Measurements from ENCODE around the gene SOBP.

SOBP gene

DNA sequence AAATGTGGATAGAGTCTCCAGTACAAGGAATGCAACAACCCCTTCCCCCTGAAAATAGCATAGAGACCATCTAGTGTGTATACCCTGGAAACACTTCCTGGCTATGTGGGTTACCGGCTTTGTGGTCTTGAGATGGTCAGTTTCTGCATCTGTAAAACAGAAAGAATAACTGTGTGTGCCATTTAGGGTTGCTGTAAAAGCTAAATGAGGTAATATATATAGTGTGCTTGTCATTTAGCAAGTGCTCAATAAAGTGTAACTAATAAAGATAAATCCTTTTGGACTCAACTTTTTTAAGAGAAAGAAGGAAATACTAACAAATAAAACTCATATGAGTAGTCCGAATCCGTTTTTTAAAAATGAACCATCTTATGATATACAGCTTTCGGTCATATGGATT is 109.1 kb downstream of the SOBP start:
- TF ChIP-seq, protein P1, sequence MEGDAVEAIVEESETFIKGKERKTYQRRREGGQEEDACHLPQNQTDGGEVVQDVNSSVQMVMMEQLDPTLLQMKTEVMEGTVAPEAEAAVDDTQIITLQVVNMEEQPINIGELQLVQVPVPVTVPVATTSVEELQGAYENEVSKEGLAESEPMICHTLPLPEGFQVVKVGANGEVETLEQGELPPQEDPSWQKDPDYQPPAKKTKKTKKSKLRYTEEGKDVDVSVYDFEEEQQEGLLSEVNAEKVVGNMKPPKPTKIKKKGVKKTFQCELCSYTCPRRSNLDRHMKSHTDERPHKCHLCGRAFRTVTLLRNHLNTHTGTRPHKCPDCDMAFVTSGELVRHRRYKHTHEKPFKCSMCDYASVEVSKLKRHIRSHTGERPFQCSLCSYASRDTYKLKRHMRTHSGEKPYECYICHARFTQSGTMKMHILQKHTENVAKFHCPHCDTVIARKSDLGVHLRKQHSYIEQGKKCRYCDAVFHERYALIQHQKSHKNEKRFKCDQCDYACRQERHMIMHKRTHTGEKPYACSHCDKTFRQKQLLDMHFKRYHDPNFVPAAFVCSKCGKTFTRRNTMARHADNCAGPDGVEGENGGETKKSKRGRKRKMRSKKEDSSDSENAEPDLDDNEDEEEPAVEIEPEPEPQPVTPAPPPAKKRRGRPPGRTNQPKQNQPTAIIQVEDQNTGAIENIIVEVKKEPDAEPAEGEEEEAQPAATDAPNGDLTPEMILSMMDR (IDR thresholded peaks at IDR 0.05; ENCODE audit: low read depth, low read length): no peak
- Histone ChIP-seq H3K36me3 (peaks cover 5% of the 10 kb centered on the region; the same call in 1 of the 2 replicates), H3K9me3 (no peaks in the 10 kb centered on the region), H3K4me1 (no peaks in the 10 kb centered on the region; the same call in 1 of the 2 replicates), H3K27me3 (no peaks in the 10 kb centered on the region), H3K4me3 (ENCODE audit: low read depth, low read length) (no peak overlapping the region)
- no peak for DNase-seq

DNA sequence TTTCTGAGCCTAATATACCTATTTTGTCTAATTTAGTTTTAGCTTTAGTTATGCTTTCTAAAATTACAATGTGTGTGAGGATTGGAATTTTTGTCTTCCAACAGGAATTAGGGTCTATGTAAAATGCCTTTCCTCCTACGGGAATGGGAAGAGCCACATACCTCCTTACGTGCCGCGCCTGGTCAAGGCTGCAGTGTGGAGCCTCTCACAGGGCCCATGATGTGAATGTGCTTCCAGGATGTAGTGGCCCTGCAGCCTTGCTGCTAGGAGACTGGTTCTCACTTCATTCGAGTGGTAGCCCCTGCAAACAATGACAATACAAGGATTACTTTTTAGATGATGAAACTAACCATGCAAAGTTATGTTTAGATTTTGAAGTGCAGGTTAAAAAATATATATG is 110.2 kb downstream of the SOBP start:
- TF ChIP-seq, protein P1 (IDR thresholded peaks at IDR 0.05; ENCODE audit: low read depth, low read length): no peak
- H3K4me1 ChIP-seq: peaks cover 6% of the 10 kb centered on the region
- no peaks in the 10 kb centered on the region for H3K36me3 ChIP-seq
- H3K9me3 ChIP-seq: no peaks in the 10 kb centered on the region
- no peak for DNase-seq
- H3K4me3 ChIP-seq (ENCODE audit: low read depth, low read length): no peak overlapping the region
- no peaks in the 10 kb centered on the region for H3K27me3 ChIP-seq

DNA sequence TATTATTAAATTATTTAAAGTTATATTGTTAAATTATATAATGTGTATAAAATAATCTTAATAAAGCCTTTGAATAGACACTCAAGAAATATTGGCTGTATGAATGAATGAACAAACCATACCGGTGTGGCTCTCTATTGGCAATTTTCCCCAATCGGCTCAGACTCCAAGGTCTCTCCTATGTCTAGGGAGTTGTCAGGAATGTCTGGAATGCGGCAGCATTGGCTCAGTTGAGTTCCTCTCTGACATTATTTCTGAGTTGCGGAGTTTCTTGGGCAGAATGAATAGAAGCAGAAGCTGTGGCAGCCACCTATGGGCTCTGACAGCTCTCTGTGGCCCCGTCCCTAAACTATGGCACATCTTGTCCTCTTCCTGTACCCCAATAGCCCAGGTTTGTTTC is 111.0 kb downstream of the SOBP start:
- H3K27me3 ChIP-seq: no peaks in the 10 kb centered on the region
- peaks cover 8% of the 10 kb centered on the region for H3K4me1 ChIP-seq
- no peak overlapping the region for H3K4me3 ChIP-seq (ENCODE audit: low read depth, low read length)
- TF ChIP-seq, protein P1 (IDR thresholded peaks at IDR 0.05; ENCODE audit: low read depth, low read length): no peak
- no peaks in the 10 kb centered on the region for H3K36me3 ChIP-seq
- no peak for DNase-seq
- no peaks in the 10 kb centered on the region for H3K9me3 ChIP-seq

DNA sequence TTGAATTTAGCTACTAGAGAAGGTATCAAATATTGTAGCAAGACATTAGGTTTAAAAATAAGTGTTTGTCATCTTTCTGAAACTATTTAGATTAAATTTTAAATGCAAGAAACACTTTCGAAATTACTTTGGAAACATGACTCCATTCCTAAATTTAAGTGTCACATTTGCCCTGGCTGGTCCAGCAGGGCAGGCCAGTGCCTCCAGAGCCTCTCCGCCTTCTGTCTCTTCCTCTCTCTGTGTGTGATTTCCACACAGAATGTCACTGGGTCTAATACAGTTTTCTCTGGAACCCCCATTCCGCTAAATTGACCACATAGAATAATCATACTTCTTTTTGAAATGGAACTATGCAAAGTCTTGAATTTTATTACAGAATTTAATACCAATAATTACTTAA is 111.5 kb downstream of the SOBP start:
- peaks cover 8% of the 10 kb centered on the region for H3K4me1 ChIP-seq
- no peak for DNase-seq
- TF ChIP-seq, protein P1 (IDR thresholded peaks at IDR 0.05; ENCODE audit: low read depth, low read length): no peak
- H3K27me3 ChIP-seq: no peaks in the 10 kb centered on the region
- H3K4me3 ChIP-seq (ENCODE audit: low read depth, low read length): no peak overlapping the region
- H3K36me3 ChIP-seq: no peaks in the 10 kb centered on the region
- no peaks in the 10 kb centered on the region for H3K9me3 ChIP-seq

DNA sequence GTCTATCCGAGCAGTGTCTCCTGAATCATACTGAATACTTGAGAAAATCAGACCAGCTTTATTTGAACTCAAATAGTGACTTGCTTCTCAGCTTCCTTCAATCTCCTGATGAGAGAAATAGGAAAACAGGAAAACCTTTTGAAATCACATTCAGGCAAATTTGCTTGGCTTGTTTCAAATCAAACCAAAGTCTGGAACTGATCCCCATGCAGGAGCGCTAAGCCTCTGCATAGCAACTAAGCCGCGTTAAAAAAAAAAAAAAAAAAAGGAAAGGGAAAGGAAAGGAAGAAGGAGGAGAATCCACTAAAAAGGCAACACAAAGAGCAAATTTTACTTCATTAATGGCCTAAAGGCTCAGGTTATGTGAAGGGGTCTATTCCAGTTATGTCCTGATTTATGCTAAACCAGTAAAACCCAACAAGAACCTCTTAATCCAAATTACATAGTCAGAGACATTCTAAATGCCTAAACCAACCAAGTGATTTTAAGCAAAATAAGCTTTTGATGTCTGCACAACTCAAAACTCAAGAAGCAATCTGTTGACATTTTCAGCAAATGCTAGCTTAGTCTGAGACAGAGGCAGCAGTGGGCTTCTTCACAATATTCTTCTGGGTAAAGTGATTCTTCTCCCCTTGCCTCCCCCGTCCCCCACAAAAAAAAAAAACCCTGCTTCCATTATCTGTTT is 112.5 kb downstream of the SOBP start:
- no peaks in the 10 kb centered on the region for H3K9me3 ChIP-seq
- no peak overlapping the region for H3K4me3 ChIP-seq (ENCODE audit: low read depth, low read length)
- TF ChIP-seq, protein P1 (IDR thresholded peaks at IDR 0.05; ENCODE audit: low read depth, low read length): no peak
- no peaks in the 10 kb centered on the region for H3K27me3 ChIP-seq
- no peak for DNase-seq
- H3K36me3 ChIP-seq: peaks cover under 1% of the 10 kb centered on the region; the same call in 1 of the 2 replicates
- peaks cover 14% of the 10 kb centered on the region for H3K4me1 ChIP-seq

DNA sequence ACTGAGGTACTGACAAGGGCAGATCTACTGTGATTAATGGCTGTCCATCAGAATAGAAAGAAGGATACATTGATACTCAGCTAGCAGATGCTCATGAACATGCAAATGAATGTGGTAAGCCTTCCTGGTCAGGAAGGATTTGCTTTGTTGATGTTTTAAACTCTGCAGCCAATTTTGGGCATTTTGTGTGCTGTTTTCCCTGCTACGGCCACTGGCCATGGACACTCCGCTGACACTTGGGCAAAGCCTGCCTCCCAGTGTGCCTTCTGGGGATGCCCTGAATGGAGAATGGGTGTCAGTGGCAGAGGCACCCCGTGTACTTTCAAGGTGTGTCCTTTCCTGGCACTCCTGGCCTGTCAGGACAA is 113.1 kb downstream of the SOBP start:
- H3K27me3 ChIP-seq: no peaks in the 10 kb centered on the region
- TF ChIP-seq, protein P1 (IDR thresholded peaks at IDR 0.05; ENCODE audit: low read depth, low read length): no peak
- H3K4me3 ChIP-seq (ENCODE audit: low read depth, low read length): no peak overlapping the region
- peaks cover 3% of the 10 kb centered on the region; the same call in 1 of the 2 replicates for H3K36me3 ChIP-seq
- no peaks in the 10 kb centered on the region for H3K9me3 ChIP-seq
- DNase-seq: no peak
- H3K4me1 ChIP-seq: peaks cover 14% of the 10 kb centered on the region
